Measurements from ENCODE around the gene TRPV2.

DNA sequence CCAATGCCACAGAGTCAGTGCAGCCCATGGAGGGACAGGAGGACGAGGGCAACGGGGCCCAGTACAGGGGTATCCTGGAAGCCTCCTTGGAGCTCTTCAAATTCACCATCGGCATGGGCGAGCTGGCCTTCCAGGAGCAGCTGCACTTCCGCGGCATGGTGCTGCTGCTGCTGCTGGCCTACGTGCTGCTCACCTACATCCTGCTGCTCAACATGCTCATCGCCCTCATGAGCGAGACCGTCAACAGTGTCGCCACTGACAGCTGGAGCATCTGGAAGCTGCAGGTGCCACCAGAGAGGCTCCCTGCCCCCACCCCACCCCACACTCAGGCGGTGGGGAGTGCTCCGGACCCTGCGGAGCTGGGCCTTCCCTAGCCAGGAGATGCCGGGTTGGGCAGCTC lies 16.6 kb downstream of the TRPV2 start:
- TF ChIP-seq, protein P1, sequence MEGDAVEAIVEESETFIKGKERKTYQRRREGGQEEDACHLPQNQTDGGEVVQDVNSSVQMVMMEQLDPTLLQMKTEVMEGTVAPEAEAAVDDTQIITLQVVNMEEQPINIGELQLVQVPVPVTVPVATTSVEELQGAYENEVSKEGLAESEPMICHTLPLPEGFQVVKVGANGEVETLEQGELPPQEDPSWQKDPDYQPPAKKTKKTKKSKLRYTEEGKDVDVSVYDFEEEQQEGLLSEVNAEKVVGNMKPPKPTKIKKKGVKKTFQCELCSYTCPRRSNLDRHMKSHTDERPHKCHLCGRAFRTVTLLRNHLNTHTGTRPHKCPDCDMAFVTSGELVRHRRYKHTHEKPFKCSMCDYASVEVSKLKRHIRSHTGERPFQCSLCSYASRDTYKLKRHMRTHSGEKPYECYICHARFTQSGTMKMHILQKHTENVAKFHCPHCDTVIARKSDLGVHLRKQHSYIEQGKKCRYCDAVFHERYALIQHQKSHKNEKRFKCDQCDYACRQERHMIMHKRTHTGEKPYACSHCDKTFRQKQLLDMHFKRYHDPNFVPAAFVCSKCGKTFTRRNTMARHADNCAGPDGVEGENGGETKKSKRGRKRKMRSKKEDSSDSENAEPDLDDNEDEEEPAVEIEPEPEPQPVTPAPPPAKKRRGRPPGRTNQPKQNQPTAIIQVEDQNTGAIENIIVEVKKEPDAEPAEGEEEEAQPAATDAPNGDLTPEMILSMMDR (IDR thresholded peaks at IDR 0.05) = no peak
- no peak for TF ChIP-seq POLR2AphosphoS5 (IDR thresholded peaks at IDR 0.05)
